NCI-H2227 (cell line): ENCODE results near the gene IQCB1.
"Not testable (repeated sequence)": the region's sequence is repeated elsewhere in the genome, so short reads cannot be mapped to it uniquely, and the experiment has no call there.

ENCODE experiments used
- DNase-seq: peaks from one replicate; lab custom pipeline; 2025; ENCODE audit not compliant: unreplicated experiment; lab: John Stamatoyannopoulos, UW

IQCB1 gene, protein sequence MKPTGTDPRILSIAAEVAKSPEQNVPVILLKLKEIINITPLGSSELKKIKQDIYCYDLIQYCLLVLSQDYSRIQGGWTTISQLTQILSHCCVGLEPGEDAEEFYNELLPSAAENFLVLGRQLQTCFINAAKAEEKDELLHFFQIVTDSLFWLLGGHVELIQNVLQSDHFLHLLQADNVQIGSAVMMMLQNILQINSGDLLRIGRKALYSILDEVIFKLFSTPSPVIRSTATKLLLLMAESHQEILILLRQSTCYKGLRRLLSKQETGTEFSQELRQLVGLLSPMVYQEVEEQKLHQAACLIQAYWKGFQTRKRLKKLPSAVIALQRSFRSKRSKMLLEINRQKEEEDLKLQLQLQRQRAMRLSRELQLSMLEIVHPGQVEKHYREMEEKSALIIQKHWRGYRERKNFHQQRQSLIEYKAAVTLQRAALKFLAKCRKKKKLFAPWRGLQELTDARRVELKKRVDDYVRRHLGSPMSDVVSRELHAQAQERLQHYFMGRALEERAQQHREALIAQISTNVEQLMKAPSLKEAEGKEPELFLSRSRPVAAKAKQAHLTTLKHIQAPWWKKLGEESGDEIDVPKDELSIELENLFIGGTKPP

DNA sequence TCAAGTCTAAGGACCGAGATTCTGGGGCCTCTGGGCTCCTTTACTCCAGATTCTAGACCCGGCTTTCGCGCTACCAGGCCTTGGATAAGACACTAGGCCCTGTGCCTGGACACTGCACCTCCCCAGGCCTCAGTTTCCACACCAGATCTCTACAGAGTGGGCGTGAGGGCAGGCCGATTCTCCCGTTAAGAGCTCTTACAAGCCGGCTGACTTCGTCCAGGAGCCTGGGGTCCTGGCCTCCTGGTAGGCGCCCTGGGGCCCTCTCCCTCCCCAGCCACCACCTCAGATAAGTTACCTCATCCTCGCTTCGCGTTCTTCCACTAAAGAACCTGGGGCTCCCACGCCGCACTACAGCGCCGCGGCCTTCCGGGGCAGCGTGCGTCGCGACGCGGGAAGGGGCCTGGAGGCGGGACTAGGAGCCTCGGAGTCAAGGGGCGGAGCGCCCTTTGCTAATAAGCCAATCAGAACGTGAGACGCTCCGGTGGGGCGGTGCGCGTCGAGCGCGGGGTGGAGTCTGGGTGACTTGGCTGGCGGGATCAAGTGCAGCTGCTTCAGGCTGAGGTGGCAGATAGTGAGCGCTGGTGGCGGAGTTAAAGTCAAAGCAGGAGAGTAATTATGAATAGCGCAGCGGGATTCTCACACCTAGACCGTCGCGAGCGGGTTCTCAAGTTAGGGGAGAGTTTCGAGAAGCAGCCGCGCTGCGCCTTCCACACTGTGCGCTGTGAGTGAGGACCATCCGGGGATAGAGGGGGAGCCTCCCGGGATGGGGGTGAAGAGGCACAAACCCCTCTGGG is at the start of gene IQCB1, which contains the start of gene EAF2:
Gene IQCB1 (minus strand): TSS at position 390 of the 794 bp plus-strand sequence. CDS start 6,100 bp downstream, outside the sequence.
Gene EAF2 (plus strand): TSS at position 539 of the 794 bp plus-strand sequence. CDS start 77 bp downstream, at position 616.
- peak; percentile 93 for DNase-seq

DNA sequence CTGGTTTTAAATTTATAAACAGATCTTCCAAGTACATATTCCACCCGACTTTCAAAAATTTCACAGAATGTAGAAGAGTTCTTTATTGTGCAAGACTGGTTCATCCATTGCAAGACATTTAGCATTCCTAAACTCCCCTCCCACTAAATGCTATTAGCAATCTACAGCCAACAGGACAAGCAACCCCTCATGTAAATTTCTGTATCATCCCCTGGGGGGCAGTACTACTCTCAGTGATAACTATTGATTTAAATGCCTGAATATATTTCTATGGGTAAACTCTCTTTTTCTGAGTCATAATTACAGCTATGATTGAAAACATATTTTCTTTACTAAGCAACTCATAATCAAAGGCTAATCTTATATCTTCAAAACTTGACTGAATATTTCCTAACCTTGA is 48.6 kb upstream of the IQCB1 start:
- DNase-seq, result no peak

DNA sequence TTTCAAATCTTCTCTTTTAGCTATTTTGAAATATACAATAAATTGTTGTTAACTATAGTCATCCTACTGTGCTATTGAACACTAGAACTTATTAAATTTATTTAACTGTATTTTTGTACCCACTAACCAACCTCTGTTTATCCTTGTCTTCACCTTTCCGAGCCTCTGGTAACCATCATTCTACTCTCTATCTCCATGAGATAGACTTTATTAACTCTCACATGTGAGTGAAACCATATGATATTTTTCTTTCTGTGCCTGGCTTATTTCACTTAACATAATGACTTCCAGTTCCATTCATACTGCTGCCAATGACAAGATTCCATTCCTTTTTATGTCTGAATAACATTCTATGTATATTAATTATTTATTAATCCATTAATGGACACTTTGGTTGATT is 43.6 kb upstream of the IQCB1 start:
- no peak for DNase-seq

- DNase-seq, result no peak
These were observed 36.6 kb upstream of the IQCB1 start for GRCh38 chr3:121871430-121871829.

- no peak for DNase-seq
These were observed 35.9 kb upstream of the IQCB1 start for GRCh38 chr3:121870717-121871116.

GRCh38 chr3:121869736-121870135 is 34.9 kb upstream of the IQCB1 start:
- DNase-seq, result no peak

GRCh38 chr3:121863801-121864200 is 28.9 kb upstream of the IQCB1 start:
- DNase-seq, result no peak

DNA sequence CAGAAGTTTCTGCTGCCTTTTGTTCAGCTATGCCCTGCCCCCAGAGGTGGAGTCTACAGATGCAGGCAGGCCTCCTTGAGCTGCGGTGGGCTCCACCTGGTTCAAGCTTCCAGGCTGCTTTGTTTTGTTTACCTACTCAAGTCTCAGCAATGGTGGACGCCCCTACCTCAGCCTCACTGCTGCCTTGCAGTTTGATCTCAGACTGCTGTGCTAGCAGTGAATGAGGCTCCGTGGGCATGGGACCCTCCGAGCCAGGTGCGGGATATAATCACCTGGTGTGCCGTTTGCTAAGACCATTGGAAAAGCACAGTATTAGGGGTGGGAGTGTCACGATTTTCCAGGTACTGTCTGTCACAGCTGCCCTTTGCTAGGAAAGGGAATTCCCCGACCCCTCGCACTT is 28.4 kb upstream of the IQCB1 start:
- DNase-seq, result not testable (repeated sequence)

DNA sequence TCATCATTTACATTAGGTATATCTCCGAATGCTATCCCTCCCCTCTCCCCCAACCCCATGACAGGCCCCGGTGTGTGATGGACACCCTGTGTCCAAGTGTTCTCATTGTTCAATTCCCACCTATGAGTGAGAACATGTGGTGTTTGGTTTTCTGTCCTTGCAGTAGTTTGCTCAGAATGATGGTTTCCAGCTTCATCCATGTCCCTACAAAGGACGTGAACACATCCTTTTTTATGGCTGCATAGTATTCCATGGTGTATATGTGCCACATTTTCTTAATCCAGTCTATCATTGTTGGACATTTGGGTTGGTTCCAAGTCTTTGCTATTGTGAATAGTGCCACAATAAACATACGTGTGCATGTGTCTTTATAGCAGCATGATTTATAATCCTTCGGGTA is 22.9 kb upstream of the IQCB1 start:
- not testable (repeated sequence) for DNase-seq

DNA sequence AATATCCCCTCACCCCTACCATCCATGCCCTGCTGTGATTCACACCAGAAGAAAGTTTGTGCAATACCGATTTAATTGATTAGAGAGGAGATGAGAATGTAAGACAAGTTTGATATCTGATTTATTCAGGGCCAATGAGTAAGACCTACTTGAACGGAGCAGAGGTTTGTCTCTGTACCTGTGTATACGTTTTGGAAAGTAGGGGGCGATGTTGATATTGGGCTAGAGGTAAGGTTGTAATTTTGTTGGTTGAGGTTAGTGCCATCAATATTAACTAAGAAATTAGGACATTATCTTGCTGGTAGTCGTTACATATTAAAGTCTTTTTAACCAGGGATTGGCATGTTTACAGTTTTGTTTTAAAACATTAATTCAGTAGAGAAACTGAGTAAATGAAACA is 20.7 kb upstream of the IQCB1 start:
- DNase-seq, result no peak

DNA sequence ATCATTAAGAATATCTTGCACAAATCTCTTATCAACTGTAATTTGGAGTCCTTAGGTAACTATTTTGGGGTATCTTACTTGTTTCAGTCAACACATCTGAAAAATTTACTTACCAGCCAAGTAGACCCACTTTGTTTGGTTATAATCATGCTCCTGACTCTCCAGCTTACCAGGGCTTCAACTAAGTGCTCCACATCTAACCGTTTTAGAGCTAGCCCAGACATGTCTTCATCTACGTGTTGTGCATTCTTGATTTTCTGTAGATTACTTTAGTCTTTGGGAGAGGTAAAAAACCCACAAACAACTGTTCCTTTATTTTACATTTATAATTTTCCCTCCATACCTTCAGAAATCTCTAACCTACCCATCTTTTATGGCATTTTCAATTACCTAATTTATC is 17.4 kb upstream of the IQCB1 start:
- DNase-seq, result no peak

DNA sequence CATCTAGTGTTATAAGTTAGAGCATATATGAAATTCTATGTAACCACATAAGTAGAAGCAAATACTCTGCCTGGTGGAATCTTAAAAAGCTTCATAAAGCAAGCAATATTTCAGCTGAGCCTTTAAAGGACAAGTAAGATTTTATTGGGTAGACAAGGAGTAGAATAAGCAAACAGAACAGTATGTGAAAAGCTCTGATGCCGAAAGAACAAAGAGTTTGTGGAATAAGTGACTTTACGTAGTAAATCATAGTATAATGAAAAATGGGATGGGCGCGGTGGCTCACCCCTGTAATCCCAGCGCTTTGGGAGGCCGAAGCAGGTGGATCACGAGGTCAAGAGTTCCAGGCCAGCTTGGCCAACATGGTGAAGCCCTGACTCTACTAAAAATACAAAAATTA is 10.0 kb upstream of the IQCB1 start:
- DNase-seq, result no peak

GRCh38 chr3:121839962-121840361 is 5.1 kb upstream of the IQCB1 start:
- DNase-seq, result no peak

- DNase-seq, result no peak
These were observed 1.6 kb upstream of the IQCB1 start for GRCh38 chr3:121836481-121836880.

- no peak for DNase-seq
These were observed 1.2 kb upstream of the IQCB1 start for GRCh38 chr3:121836064-121836463.

DNA sequence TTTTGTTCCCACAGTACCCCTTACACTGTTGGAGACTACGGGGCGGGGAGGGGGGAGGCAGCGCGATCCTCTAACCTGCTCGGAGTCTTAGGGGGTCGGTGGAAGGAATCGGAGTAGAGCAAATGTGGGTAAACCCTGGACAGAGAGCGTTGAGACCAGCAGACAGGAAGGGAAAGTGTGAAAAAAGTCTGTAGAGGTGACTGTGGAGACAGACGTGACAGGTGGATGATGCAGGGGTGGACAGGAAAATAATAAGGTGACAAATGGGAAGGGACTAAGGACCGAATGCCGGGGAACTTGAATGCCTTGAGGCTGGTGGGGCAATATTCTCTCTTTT is 573 bp upstream of the IQCB1 start:
- DNase-seq, result no peak

- DNase-seq, result peak; percentile 16
These were observed 646 bp downstream of the IQCB1 start for GRCh38 chr3:121834157-121834670.

DNA sequence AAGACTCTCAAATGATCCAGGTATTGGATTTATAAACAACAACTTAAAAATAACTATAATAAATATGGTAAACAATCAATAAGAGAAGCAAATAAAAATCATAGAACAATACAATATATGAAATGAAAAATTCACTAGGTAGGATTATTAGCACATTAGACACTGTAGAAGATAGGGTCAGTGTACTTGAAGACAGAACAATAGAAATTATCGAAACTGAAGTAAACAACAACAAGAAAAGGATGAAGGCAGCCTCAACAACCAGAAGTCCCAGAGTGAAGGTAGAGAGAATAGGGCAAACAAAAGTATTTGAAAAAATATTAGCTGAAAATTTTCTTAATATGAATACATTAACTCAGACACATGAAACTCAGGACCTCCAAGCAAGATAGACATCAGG is 11.9 kb downstream of the IQCB1 start:
- no peak for DNase-seq

- DNase-seq, result no peak
These were observed 13.2 kb downstream of the IQCB1 start for GRCh38 chr3:121821421-121822199.

DNA sequence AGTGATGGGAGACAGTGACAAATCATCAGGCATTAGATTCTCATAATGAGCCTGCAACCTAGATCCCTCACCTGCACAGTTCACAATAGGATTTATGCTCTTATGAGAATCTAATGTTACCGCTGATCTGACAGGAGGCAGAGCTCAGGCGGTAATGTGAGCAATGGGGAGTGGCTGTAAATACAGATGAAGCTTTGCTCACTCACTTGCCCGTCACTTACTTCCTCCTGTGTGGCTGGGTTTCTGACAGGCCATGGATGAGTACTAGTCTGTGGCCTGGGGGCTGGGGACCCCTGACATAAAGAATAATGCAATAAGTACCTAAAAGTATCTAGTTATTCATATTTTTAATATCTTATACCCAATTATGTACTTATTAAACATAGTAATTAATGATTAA is 15.6 kb downstream of the IQCB1 start:
- DNase-seq, result no peak

DNA sequence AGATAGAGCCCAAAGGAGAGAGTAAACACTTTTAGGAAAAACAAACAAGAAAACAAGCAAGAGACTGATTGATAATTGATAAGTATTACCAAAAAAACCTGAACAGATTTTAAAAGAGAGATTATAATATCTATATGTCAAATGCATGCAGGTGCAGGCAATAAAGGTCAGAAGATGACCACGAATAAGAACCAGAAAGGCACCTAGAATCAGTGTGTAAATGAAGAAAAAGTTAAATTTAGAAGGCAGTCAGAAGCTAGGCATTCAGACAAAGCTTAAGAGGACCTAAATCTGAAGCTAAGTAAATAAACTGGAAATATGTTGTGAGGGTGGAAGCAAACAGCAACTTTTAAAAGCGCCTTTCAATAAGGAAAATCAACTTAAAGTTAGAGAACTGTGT is 16.3 kb downstream of the IQCB1 start:
- DNase-seq, result no peak
